NCI-H446 treated with DMSO at 0.1 percent for 48 hours (cell line): ENCODE measurements around the gene RAD51B.
"Not testable (repeated sequence)": the region's sequence is repeated elsewhere in the genome, so short reads cannot be mapped to it uniquely, and the experiment has no call there.

Source experiments
- DNase-seq: peaks from one replicate; lab custom pipeline; 2025; lab: John Stamatoyannopoulos, UW

The RAD51B gene

DNA sequence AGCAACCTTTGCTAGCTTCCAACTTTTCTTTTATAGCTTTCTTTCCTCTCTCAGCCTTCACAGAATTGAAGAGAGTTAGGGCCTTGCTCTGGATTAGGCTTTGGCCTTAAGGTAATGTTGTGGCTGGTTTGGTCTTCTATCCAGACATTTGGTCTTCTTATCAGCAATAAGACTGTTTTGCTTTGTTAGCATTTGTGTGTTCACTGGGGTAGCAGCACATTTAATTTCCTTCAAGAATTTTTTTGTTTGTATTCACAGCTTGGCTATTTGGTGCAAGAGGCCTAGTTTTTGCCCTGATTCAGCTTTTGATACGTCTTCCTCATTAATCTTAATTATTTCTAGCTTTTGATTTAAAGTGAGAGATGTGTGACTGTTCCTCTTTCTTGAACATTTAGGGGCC lies 130.8 kb downstream of the RAD51B start:
- DNase-seq, result no peak

DNA sequence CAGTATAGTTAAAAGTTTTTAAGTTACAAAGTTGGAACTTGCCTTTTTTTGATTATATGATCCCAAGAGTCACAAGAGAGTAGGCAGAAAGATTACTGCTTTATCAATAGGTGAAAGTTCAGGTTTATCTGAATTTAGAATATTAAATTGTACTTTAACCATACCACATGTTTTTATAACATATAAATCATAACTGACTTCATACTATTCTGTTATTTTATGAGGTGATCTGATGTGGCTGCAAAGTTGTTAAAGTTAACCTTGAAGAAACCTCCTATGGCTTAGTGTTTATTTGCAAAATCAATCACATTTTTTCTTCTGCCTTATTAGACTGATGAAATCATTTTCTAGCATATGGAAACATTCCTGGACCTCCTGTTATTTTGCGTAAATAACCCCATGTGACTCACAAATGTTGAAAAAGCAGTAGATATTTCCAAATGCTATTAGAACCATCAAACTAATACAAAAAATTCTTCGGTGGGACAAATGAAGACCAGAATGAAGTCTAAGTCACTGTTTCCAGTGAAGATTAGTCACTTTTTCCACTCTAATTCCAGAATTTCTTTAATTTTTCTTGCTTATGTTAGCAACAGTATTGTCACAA lies 132.1 kb downstream of the RAD51B start:
- DNase-seq, result no peak

- DNase-seq, result no peak
Observed at GRCh38 chr14:67952381-67952780, 132.8 kb downstream of the RAD51B start.

GRCh38 chr14:67952786-67953185 lies 133.2 kb downstream of the RAD51B start:
- no peak for DNase-seq

DNA sequence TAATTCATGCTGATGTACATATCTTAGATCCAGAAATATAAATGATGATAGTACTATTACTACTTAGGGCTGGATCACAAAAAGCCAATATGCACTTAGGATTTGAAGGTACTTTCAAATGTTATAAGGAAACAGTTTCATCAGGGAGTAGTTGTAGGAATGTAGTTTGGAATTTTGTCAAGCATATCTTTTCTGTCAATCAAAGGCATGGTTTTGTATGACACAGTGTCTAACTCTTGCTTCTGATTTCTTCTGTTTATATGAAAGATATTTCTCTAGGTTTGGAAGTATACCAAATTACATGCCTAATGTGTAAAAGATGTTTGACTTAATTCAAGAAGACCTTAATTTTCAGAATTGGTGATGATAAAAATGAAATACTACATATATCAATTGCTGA lies 135.7 kb downstream of the RAD51B start:
- DNase-seq, result no peak

- DNase-seq, result no peak
Observed at GRCh38 chr14:67957946-67958345, 138.4 kb downstream of the RAD51B start.

GRCh38 chr14:67961676-67962075 lies 142.1 kb downstream of the RAD51B start:
- no peak for DNase-seq

GRCh38 chr14:67962215-67962644 lies 142.7 kb downstream of the RAD51B start:
- DNase-seq, result no peak

DNA sequence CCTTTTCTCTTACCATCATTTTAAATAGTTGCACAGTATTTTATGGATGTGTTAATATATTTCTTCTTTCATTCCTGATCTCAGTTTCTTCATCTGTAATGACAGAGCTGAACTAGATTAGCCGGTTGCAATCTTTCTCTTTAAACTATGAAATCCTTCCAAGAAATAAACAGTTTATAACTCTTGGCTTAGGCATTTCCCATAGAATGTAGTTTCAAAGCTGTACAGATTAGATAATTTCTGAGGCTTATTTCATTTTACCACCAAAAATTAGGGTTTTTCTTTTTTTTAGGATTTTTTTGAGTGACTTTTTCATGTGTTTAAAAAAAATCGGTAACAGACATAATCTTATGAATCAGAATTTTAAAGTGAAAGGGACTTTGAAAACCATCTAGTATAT lies 144.0 kb downstream of the RAD51B start:
- DNase-seq, result no peak

DNA sequence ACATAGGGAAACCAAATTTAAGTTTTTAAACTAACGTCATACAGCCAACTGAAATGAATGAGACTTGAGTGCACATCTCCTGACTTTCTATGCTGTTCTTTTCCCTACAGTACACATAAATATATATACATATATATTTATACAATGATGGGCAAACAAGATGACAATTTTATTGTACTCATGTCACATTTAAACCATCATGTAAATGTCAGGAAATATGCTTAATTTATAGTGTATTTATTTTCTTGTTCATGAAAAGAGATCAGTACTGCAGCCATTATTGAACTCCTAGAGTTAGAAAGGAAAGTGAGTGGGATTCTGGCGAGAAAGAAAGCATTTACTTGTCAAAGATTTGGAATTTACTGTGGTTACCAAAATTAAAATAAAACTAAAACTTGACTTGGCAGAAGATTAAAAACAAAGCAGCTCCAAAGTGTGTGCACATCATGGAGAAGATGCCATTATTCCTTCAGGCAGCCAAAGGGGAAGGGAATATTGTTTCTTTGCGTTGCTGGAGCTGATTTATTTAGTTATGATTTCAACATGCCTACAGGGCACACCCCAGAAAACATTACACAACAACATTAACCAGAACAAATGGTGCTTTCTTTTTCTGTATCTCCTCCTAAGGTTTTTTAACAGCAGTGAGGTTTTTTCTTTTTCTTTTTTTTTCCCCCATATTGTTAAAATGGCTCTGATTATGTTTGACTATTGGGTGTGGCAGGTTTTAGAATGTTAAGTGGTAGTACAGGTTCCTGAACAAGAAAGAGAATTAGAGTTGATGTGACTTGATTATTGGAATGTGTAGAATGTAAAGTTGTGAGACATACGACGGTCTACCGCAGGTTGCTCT lies 144.6 kb downstream of the RAD51B start:
- DNase-seq, result no peak

GRCh38 chr14:67965696-67966095 lies 146.1 kb downstream of the RAD51B start:
- DNase-seq, result no peak

DNA sequence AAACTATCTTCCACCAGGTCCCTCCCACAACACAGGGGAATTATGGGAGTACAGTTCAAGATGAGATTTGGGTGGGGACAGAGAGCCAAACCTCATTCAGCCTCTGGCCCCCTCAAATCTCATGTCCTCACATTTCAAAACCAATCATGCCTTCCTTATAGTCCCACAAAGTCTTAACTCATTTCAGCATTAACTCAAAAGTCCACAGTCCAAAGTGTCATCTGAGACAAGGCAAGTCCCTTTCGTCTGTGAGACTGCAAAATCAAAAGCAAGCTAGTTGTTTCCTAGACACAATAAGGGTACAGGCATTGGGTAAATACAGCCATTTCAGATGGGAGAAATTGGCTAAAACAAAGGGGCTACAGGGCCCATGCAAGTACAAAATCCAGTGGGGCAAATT lies 147.6 kb downstream of the RAD51B start:
- no peak for DNase-seq

- not testable (repeated sequence) for DNase-seq
Observed at GRCh38 chr14:67967970-67968369, 148.4 kb downstream of the RAD51B start.

DNA sequence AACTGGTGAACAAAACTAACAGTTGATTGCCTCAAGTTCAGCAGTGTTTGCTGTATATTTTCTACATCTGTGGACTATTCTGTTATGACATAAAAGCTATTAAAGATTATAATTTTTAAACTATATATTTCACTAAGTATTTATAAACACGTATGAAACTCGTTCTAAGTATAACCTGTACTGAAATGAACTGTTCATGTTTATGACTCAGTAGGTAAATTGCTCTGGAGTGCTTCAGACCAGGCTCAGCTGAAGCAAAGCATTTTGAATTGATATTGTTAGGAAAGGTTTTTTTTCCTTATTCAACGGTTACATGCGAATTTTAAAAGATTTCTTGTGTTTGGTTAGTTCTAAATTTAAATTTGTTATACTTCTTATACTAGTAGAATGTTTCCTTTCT lies 151.3 kb downstream of the RAD51B start:
- no peak for DNase-seq

DNA sequence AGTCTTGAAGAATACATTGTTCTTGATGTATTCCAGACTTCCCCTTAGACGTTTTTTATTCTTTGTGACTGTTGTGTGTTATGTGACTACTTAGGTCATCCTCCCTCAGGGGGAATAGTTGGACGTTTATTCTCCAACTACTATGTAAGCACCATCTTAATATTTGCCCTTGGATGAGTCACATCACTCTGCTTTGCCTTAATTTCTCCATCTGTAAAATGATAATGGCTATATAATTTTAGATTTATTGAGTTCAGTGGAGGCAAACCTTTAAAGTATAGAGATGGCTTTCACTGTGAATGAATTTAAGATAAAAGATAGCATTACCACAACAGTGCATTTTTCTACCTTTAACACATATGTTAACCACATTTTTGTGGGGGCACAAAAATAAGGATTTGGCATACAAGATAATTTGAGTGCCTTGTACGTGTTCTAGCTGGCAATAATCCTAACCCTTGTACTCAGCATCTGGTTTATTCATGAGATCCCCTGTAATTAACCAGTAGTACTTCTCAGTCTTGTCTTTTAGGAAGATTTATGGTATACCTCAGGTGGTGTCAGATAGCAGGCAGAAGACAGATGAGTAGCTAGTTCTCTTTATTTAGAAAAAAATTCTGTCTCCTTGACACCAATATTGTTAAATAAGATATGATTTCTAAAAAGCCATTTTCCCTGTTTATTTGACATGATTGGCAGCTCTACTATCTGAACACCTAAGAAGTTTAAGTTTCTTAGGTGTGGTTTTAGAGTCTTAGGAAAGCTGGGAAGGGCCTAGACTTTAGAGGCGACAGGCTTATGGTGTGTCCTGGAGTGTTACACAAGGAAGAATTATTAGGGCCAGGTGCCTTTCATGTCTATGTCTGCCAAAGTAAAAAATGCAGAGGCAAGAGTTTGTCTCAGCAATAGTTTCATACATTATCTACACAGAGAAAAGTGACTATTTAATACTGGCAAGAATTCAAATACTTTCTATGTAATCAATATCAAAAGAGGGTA lies 152.3 kb downstream of the RAD51B start:
- no peak for DNase-seq

GRCh38 chr14:67973436-67973835 lies 153.9 kb downstream of the RAD51B start:
- no peak for DNase-seq

- DNase-seq, result no peak
Observed at GRCh38 chr14:67975470-67975869, 155.9 kb downstream of the RAD51B start.

- no peak for DNase-seq
Observed at GRCh38 chr14:67977434-67978034, 158.0 kb downstream of the RAD51B start.

- DNase-seq, result no peak
Observed at GRCh38 chr14:67978749-67979148, 159.2 kb downstream of the RAD51B start.

DNA sequence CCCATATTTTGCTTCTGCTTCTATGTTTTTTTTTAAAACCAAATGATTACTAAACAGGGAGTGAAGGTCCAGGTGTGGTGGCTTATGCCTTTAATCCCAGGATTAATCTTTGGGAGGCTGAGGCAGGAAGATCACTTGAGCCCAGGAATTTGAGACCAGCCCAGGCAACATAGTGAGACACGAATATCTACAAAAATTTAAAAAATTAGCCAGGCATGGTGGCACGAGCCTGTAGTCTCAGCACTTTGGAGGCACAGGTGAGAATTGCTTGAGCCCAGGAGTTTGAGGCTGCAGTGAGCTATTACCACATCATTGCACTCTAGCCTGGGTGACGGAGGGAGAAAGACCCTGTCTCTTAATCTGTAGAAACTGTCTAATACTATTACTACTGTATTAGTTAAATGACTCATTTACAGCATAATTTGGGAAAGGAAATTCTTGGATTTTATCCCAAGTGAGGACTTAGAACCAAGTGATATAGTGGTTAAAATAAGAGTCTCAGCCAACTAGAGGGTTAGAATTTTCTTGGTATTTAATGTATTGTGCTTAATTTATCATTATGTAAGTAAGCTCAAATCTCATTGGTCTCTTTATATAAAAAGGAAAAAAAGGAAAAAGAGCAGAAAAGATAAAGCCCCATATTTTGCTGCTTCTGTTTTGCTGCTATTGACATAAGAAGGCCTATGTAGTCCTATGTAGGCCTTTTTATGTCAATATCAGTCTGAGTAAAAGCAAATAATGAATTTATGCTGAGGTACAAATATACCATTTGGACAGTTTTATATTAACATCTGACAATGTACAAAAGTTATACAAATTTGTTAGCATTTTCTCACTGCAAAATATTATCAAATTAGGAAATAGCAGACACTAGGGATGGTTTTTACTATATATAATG lies 163.4 kb downstream of the RAD51B start:
- no peak for DNase-seq

DNA sequence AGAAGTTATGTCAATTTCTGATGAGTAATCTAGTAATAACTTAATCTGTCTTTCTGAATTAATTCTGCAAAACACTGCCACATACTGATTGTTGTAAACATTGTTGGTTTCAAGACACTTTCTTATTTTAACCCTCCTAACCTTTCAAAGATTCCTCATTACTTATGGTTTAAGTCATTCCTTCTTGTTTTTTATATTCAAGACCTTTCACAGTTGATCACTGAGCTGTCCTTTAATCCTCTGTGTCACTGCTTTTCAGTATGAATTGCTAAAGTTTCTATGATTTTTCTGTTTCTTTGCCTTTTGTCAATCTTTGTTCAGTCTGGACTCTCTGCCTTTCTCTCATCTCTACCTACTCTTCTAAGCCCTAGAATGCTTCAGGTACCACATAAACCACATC lies 164.7 kb downstream of the RAD51B start:
- no peak for DNase-seq
